CD4-positive, alpha-beta T cell (primary cell): Measurements from ENCODE around the gene FAT1. TPM values are rescaled to one million over a fixed set of nuclear protein-coding genes. Genes with fewer than 3 reads are reported as not detected.

Source experiments
- ATAC-seq: fragments of 200-7000 bp; cut with Tn5 transposase; one replicate; pipeline ENCODE4 v1.10.0; 2022; ENCODE audit warnings: mild to moderate bottlenecking; ENCODE audit not compliant: poor library complexity
- CTCF ChIA-PET: fragments of 350-600 bp; sonication (Branson Sonifier 250); formaldehyde crosslinking; loops from one replicate; lab custom pipeline; 2021; ENCODE audit warnings: antibody characterized with exemption, inconsistent platforms; lab: Charles Lee
- POLR2A ChIA-PET: fragments of 350-600 bp; sonication (Branson Sonifier 250); formaldehyde crosslinking; loops from one replicate; lab custom pipeline; 2021; ENCODE audit warnings: antibody characterized with exemption, inconsistent platforms; lab: Charles Lee
- DNase-seq, 14 experiments: peaks; one replicate each; pipeline ENCODE4 v3.0.0-alpha.2; 2013 to 2020; ENCODE audit warnings: mixed read lengths in 2 of 14
- H3K27ac ChIP-seq, 2 donors: one replicate each; pipeline versions ENCODE4 v1.5.1 to v1.7.0; 2013; ENCODE audit warnings: low read length in 2 of 2, low read depth in 1 of 2, mild to moderate bottlenecking in 1 of 2
- H3K27me3 ChIP-seq, 2 experiments: 1 replicate in 1 of 2; 2 replicates in 1 of 2; pipeline versions ENCODE4 v1.6.1 to v1.7.0; 2013; ENCODE audit warnings: low read length in 2 of 2, control low read depth in 1 of 2, mild to moderate bottlenecking in 1 of 2, moderate library complexity in 1 of 2; ENCODE audit not compliant: insufficient read depth in 2 of 2, control insufficient read depth in 1 of 2
- H3K36me3 ChIP-seq: one replicate; pipeline ENCODE4 v1.6.1; 2013; ENCODE audit warnings: low read length, control low read depth; ENCODE audit not compliant: insufficient read depth
- H3K4me1 ChIP-seq: one replicate; pipeline ENCODE4 v1.6.1; 2013; ENCODE audit warnings: low read length, control low read depth; ENCODE audit not compliant: insufficient read depth
- H3K4me3 ChIP-seq: one replicate; pipeline ENCODE4 v1.5.1; 2013; ENCODE audit warnings: mild to moderate bottlenecking, low read length, moderate library complexity
- H3K9me3 ChIP-seq, 2 experiments: 1 replicate in 1 of 2; 2 replicates in 1 of 2; pipeline versions ENCODE4 v1.6.1 to v1.7.0; 2013; ENCODE audit warnings: low read length in 2 of 2, mild to moderate bottlenecking in 2 of 2, control low read depth in 1 of 2, moderate library complexity in 1 of 2; ENCODE audit not compliant: control insufficient read depth in 1 of 2, insufficient read depth in 1 of 2
- H3K27ac Mint-ChIP-seq: one replicate; pipeline ENCODE4 v1.8.0; 2020; ENCODE audit warnings: mixed read lengths
- H3K27me3 Mint-ChIP-seq: one replicate; pipeline ENCODE4 v1.8.0; 2021; ENCODE audit warnings: mixed read lengths
- H3K36me3 Mint-ChIP-seq: one replicate; pipeline ENCODE4 v1.8.0; 2021; ENCODE audit warnings: low read depth, mixed read lengths
- H3K4me1 Mint-ChIP-seq: one replicate; pipeline ENCODE4 v1.8.0; 2021; ENCODE audit warnings: low read depth, mixed read lengths
- H3K4me3 Mint-ChIP-seq: one replicate; pipeline ENCODE4 v1.8.0; 2020; ENCODE audit warnings: mild to moderate bottlenecking, mixed read lengths
- H3K9me3 Mint-ChIP-seq: one replicate; pipeline ENCODE4 v1.8.0; 2020; ENCODE audit warnings: mixed read lengths
- intact Hi-C, 2 experiments: fragments of 100-400 bp; cut with DNase I in 1 of 2; cut with micrococcal nuclease in 1 of 2; formaldehyde crosslinking; loops; one replicate each; pipeline versions ENCODE4 v1.15.1 to v1.9.0; 2023 to 2025; cut with DNase I, micrococcal nuclease
- total RNA-seq, 174 experiments: library from RNA in 2 of 174; stranded (reverse) in 2 of 174; gene quantifications; one replicate each; pipeline ENCODE4 v1.2.3 and lab custom pipeline; 2021 to 2026
- TF ChIP-seq, protein P1 (sequence below): fragments of 200-600 bp; IDR thresholded peaks from one replicate; pipeline ENCODE4 v1.8.0; 2022; ENCODE audit warnings: antibody characterized with exemption, mild to moderate bottlenecking

The FAT1 gene
- total RNA-seq, 2 experiments from 2014 or later, result 0.03 TPM; not detected in 1

DNA sequence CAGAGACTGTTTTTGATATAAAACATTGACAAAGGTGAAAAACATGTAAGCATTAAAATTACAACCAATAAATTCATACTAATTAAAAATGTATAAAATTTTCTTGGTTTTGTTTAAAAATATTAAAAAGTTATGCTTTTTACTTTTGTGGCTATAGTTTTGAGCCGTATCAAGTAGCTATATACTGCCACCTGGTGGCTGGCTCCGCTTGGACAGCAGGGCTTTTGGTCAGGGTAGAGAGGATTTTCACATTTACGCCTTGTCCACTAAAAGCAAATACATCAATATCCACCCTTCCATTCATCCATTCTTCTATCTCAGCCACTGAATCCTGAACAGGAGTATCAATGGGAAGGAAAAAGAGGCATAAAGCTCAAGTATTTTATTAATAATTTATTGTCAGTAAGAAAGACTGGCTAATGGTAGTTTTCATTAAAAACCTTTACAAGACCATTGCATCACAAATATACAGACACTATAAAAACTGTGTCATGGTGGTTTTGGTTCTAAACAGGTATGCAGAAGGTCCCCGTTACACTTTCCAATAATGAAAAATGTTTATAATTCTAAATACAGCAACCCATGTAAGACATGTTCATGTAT lies 136.1 kb downstream of the FAT1 start:
- Mint-ChIP-seq H3K27ac (no peak overlapping the region), H3K4me1 (no peaks in the 10 kb centered on the region), H3K9me3 (no peaks in the 10 kb centered on the region), H3K27me3 (peaks cover 4% of the 10 kb centered on the region), H3K4me3 (no peak overlapping the region), H3K36me3 (no peaks in the 10 kb centered on the region)
- Histone ChIP-seq H3K4me1 (no peaks in the 10 kb centered on the region), H3K27ac (no peak overlapping the region), H3K27me3 (no peaks in the 10 kb centered on the region), H3K36me3 (no peaks in the 10 kb centered on the region), H3K4me3 (no peak overlapping the region), H3K9me3 (no peaks in the 10 kb centered on the region)
- ChIA-PET CTCF (interaction anchor here (0.6 to 1.9 kb wide), 2 partner anchors 25 to 519 kb away, joined by 3 to 10 read pairs; partner anchors contain the start of gene TLR3), POLR2A (no interaction called here)
- TF ChIP-seq, protein P1, sequence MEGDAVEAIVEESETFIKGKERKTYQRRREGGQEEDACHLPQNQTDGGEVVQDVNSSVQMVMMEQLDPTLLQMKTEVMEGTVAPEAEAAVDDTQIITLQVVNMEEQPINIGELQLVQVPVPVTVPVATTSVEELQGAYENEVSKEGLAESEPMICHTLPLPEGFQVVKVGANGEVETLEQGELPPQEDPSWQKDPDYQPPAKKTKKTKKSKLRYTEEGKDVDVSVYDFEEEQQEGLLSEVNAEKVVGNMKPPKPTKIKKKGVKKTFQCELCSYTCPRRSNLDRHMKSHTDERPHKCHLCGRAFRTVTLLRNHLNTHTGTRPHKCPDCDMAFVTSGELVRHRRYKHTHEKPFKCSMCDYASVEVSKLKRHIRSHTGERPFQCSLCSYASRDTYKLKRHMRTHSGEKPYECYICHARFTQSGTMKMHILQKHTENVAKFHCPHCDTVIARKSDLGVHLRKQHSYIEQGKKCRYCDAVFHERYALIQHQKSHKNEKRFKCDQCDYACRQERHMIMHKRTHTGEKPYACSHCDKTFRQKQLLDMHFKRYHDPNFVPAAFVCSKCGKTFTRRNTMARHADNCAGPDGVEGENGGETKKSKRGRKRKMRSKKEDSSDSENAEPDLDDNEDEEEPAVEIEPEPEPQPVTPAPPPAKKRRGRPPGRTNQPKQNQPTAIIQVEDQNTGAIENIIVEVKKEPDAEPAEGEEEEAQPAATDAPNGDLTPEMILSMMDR, result peak; percentile 89
- ATAC-seq, result no peak
- peak; percentile 15 to 65 (median 46) for DNase-seq
- intact Hi-C loops, result loop anchor here (2.0 to 10.0 kb wide), 4 partner anchors 285 to 943 kb away; partner anchors contain the start of gene TLR3 (in 2 of the 2)

DNA sequence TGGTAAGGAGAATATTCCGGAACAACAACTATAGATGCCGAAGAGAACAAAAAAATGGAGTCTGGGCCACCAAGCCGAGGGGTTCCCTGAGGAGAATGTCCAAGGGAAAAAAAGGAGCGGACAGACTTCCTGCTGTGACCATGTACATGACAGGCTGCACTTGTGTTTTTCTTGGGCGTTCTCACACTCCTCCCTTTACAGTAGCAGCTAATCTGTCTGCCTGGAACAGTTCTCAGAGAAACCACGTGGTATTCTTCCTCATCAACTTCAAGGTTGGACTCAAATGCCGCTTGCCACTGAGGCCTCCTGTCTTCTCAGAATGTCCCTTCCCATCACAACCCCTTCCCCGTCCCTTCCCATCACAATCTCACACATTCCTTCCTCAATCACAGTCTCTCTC lies 137.5 kb downstream of the FAT1 start:
- Histone ChIP-seq H3K9me3 (peaks cover 0 to 3% of the 10 kb centered on the region in 2 experiments), H3K4me3 (no peak overlapping the region), H3K36me3 (no peaks in the 10 kb centered on the region), H3K4me1 (no peaks in the 10 kb centered on the region), H3K27ac (no peak overlapping the region), H3K27me3 (no peaks in the 10 kb centered on the region)
- Mint-ChIP-seq H3K9me3 (no peaks in the 10 kb centered on the region), H3K27me3 (peaks cover 4% of the 10 kb centered on the region), H3K4me3 (no peak overlapping the region), H3K4me1 (no peaks in the 10 kb centered on the region), H3K36me3 (no peaks in the 10 kb centered on the region), H3K27ac (no peak overlapping the region)
- intact Hi-C loops, result loop anchor here (2.0 to 10.0 kb wide), 4 partner anchors 284 to 941 kb away; partner anchors contain the start of gene TLR3 (in 2 of the 2)
- POLR2A ChIA-PET, result no interaction called here
- DNase-seq (no peak), ATAC-seq (no peak)
- CTCF ChIA-PET, result no interaction called here
- TF ChIP-seq, protein P1, result no peak

DNA sequence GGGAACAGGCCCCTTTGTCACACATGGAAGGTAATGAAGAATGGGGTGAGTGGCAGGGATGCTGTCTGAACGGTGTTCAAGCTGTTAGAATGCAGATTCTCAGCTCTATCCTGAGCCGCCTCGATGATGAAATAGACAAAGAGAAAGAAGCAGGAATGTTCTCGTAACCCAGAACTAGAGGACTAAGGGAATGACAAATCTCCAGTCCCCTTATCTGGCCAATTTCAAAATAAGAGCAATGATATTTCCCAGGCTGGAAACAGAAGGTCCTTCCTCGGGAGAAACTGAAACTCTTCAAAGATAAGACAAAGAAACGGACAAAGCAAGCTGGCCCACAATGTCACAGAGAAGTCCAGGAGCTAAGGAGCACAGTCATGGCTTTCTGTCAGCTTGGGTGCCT lies 138.7 kb downstream of the FAT1 start:
- Mint-ChIP-seq H3K4me3 (no peak overlapping the region), H3K36me3 (no peaks in the 10 kb centered on the region), H3K9me3 (no peaks in the 10 kb centered on the region), H3K4me1 (no peaks in the 10 kb centered on the region), H3K27ac (no peak overlapping the region), H3K27me3 (peaks cover 4% of the 10 kb centered on the region)
- H3K4me1 ChIP-seq, result no peaks in the 10 kb centered on the region
- ATAC-seq, result no peak
- intact Hi-C loops, result loop anchor here in 1 of 2 experiments (5.0 to 10.0 kb wide), 3 partner anchors 283 to 940 kb away; partner anchors contain the start of gene TLR3
- H3K27ac ChIP-seq, result no peak overlapping the region
- H3K27me3 ChIP-seq, result no peaks in the 10 kb centered on the region
- no peak overlapping the region for H3K4me3 ChIP-seq
- DNase-seq, result no peak
- ChIA-PET POLR2A (no interaction called here), CTCF (no interaction called here)
- no peaks in the 10 kb centered on the region for H3K36me3 ChIP-seq
- H3K9me3 ChIP-seq, result peaks cover 0 to 3% of the 10 kb centered on the region in 2 experiments
- TF ChIP-seq, protein P1, result no peak
